Activated CD8-positive, alpha-beta memory T cell treated with anti-CD3 and anti-CD28 coated beads, Interleukin-2, amount 10 ng/mL, durations not matched to agents 7 days and 5 days (primary cell): ENCODE results near the gene TMEM198. TPM values are rescaled to one million over a fixed set of nuclear protein-coding genes. Genes with fewer than 3 reads are reported as not detected.

Source experiments
- ATAC-seq: fragments of 150-1000 bp; cut with Tn5 transposase; one replicate; pipeline ENCODE4 v1.10.0; 2021; ENCODE audit warnings: moderate library complexity
- CTCF ChIA-PET: fragments of 350-600 bp; sonication (Branson Sonifier 250); formaldehyde crosslinking; loops from one replicate; lab custom pipeline; 2021; ENCODE audit warnings: antibody characterized with exemption; lab: Charles Lee
- DNase-seq: peaks from one replicate; pipeline ENCODE4 v3.0.0-alpha.2; 2020
- H3K27ac Mint-ChIP-seq: one replicate; pipeline ENCODE4 v1.8.0; 2021; ENCODE audit warnings: mild to moderate bottlenecking, mixed read lengths
- H3K27me3 Mint-ChIP-seq: one replicate; pipeline ENCODE4 v1.8.0; 2021; ENCODE audit warnings: mixed read lengths
- H3K36me3 Mint-ChIP-seq: one replicate; pipeline ENCODE4 v1.8.0; 2021; ENCODE audit warnings: mild to moderate bottlenecking, mixed read lengths
- H3K4me1 Mint-ChIP-seq: one replicate; pipeline ENCODE4 v1.8.0; 2021; ENCODE audit warnings: mixed read lengths
- H3K4me3 Mint-ChIP-seq: one replicate; pipeline ENCODE4 v1.8.0; 2021; ENCODE audit warnings: mild to moderate bottlenecking, moderate library complexity, mixed read lengths
- H3K9me3 Mint-ChIP-seq: one replicate; pipeline ENCODE4 v1.8.0; 2022; ENCODE audit warnings: low read depth, mixed read lengths
- total RNA-seq, 2 experiments: library from RNA; stranded (reverse); gene quantifications; one replicate each; pipeline ENCODE4 v1.2.3, GENCODE V29; 2021

The TMEM198 gene
- total RNA-seq, 2 experiments from 2014 or later: 1.8 to 2.8 TPM

GRCh38 chr2:219569041-219569440 is 25.2 kb downstream of the TMEM198 start:
- H3K4me1 Mint-ChIP-seq: no peaks in the 10 kb centered on the region
- H3K27ac Mint-ChIP-seq: no peak overlapping the region
- no peaks in the 10 kb centered on the region for H3K9me3 Mint-ChIP-seq
- ATAC-seq (no peak), DNase-seq (no peak)
- no peak overlapping the region for H3K4me3 Mint-ChIP-seq
- CTCF ChIA-PET: interaction anchor here (0.8 kb wide), 1 partner anchor 9 kb away, joined by 3 read pairs; no protein-coding TSS in a partner anchor
- H3K36me3 Mint-ChIP-seq: no peaks in the 10 kb centered on the region
- H3K27me3 Mint-ChIP-seq: peaks cover 35% of the 10 kb centered on the region

- H3K4me1 Mint-ChIP-seq: no peaks in the 10 kb centered on the region
- H3K4me3 Mint-ChIP-seq: no peak overlapping the region
- no peak for DNase-seq
- no peaks in the 10 kb centered on the region for H3K9me3 Mint-ChIP-seq
- CTCF ChIA-PET: no interaction called here
- H3K36me3 Mint-ChIP-seq: no peaks in the 10 kb centered on the region
- no peak overlapping the region for H3K27ac Mint-ChIP-seq
- H3K27me3 Mint-ChIP-seq: peaks cover 33% of the 10 kb centered on the region
- ATAC-seq: no peak
These were observed 25.8 kb downstream of the TMEM198 start for GRCh38 chr2:219569635-219570034.

GRCh38 chr2:219570194-219570923 is 26.5 kb downstream of the TMEM198 start:
- Mint-ChIP-seq H3K27me3 (peaks cover 33% of the 10 kb centered on the region), H3K9me3 (no peaks in the 10 kb centered on the region), H3K27ac (no peak overlapping the region), H3K36me3 (no peaks in the 10 kb centered on the region), H3K4me1 (no peaks in the 10 kb centered on the region), H3K4me3 (no peak overlapping the region)
- ATAC-seq (peak; percentile 32), DNase-seq (no peak)
- CTCF ChIA-PET: interaction anchor here (0.9 to 1.7 kb wide), 2 partner anchors 10 to 111 kb away, joined by 3 to 6 read pairs; no protein-coding TSS in a partner anchor

DNA sequence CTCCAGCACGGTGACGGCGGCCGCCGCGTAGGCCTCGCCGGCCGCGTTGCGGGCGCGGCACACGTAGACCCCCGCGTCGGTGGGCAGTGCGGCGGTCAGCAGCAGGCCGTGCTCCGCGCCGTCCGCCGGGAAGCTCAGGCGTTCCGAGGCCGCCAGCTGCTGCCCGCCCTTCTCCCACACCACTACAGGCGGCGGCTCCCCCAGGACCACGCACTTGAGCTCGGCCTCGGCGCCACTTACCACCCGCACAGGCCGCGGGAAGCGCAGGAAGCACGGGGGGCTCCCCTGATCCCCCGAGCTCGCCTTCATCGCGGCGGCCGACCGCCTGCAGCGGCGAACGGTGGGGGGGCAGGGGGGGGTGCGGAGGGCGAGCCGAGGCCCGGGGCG is 27.1 kb downstream of the TMEM198 start:
- CTCF ChIA-PET: interaction anchor here (0.9 to 1.7 kb wide), 2 partner anchors 11 to 112 kb away, joined by 3 to 6 read pairs; no protein-coding TSS in a partner anchor
- no peaks in the 10 kb centered on the region for H3K36me3 Mint-ChIP-seq
- H3K27me3 Mint-ChIP-seq: peaks cover 33% of the 10 kb centered on the region

DNA sequence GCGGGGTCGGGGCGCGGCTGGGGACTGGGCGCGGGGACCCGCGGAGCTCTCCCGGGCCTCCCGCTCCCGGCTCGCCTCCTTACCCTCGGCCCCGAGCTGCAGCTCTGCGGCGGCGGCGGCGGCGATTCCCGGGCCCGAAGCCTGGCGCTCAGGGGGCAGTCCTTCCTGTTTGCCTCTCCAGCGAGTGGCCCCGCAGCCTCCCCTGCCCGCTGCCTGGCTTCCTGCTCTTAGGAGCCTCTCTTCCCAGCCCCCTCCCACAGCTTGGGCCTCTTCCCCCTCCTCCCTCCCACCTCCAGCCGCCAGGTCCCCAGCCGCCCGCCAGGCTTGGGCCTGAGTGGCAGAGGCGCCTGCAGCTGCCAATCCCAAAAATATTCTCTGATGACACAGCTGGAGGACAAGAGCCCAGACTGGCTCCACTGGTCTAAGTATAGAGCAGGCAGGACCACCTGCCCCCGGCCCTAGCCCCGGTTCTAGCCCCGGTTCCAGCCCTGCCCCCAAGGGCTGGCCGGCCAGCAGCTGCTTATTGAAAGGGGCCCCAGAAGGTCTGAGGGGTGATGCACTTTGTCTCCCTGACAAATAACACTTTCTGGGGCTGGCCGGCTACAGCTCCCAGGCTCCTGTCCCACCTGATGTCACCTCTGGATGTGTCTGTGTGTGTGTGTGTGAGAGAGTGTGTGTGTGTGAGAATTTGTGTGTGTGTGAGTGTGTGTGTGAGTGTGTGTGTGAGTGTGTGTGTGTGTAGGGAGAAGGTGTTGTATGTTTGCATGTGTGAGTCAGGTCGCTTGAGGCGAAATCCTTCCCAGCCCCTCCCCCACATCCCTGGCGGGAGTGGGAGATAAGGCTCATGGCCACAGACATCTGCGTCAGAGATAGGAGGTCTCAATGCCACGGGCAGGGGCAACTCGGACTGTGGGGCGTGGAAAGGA is 27.7 kb downstream of the TMEM198 start, which contains the start of gene OBSL1:
OBSL1 (minus strand) TSS at position 229 of the 926 bp plus-strand sequence. CDS start 307 bp downstream, outside the sequence.
- H3K27me3 Mint-ChIP-seq: peaks cover 33% of the 10 kb centered on the region
- CTCF ChIA-PET: interaction anchor here (0.9 to 1.7 kb wide), 2 partner anchors 12 to 112 kb away, joined by 3 to 6 read pairs; no protein-coding TSS in a partner anchor
- no peak for DNase-seq
- no peaks in the 10 kb centered on the region for H3K36me3 Mint-ChIP-seq
- no peaks in the 10 kb centered on the region for H3K4me1 Mint-ChIP-seq
- no peak within 1 kb of the TSS for H3K27ac Mint-ChIP-seq
- H3K4me3 Mint-ChIP-seq: no peak within 1 kb of the TSS
- no peak for ATAC-seq
- H3K9me3 Mint-ChIP-seq: no peaks in the 10 kb centered on the region

More for the DNA sequence above, 27.1 kb downstream of the TMEM198 start:
- no peaks in the 10 kb centered on the region for H3K4me1 Mint-ChIP-seq
- no peak for DNase-seq
- no peaks in the 10 kb centered on the region for H3K9me3 Mint-ChIP-seq
- H3K4me3 Mint-ChIP-seq: no peak overlapping the region
- H3K27ac Mint-ChIP-seq: no peak overlapping the region
- ATAC-seq: no peak

- Mint-ChIP-seq H3K4me1 (no peaks in the 10 kb centered on the region), H3K27ac (no peak within 1 kb of the TSS), H3K9me3 (no peaks in the 10 kb centered on the region), H3K27me3 (peaks cover 36% of the 10 kb centered on the region), H3K4me3 (no peak within 1 kb of the TSS), H3K36me3 (no peaks in the 10 kb centered on the region)
- DNase-seq (no peak), ATAC-seq (no peak)
- CTCF ChIA-PET: interaction anchor here (1.7 kb wide), 1 partner anchor 12 kb away, joined by 6 read pairs; no protein-coding TSS in a partner anchor
These were observed 28.6 kb downstream of the TMEM198 start, which contains the start of gene INHA for GRCh38 chr2:219572237-219573001. Gene INHA (plus strand): TSS chr2:219572310. CDS start chr2:219572375, 65 bp downstream.

DNA sequence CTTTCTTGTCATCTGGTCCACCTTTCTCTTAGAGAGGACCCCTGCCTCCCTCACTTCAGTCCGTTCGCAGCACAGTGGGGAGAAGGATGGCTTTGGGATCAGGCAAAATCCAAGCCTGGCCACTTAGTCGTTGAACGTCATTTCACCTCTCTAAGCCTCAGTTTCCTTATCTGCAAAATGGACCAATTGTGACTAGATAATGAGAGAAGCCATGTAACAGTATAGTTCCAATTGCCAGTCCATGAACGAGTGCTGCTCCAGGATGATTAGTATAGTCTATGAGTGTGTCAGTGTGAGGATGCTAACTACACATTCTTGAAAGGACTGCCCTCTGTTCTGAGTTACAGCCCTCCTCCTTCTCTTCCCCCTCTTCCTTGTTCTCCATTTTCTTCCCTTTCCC is 29.3 kb downstream of the TMEM198 start:
- Mint-ChIP-seq H3K9me3 (no peaks in the 10 kb centered on the region), H3K27ac (no peak overlapping the region), H3K27me3 (peaks cover 40% of the 10 kb centered on the region), H3K4me3 (no peak overlapping the region), H3K4me1 (no peaks in the 10 kb centered on the region), H3K36me3 (no peaks in the 10 kb centered on the region)
- no peak for DNase-seq
- ATAC-seq: no peak
- CTCF ChIA-PET: no interaction called here

- no peak for DNase-seq
- H3K4me3 Mint-ChIP-seq: no peak overlapping the region
- no peaks in the 10 kb centered on the region for H3K36me3 Mint-ChIP-seq
- no peaks in the 10 kb centered on the region for H3K4me1 Mint-ChIP-seq
- ATAC-seq: no peak
- peaks cover 34% of the 10 kb centered on the region for H3K27me3 Mint-ChIP-seq
- CTCF ChIA-PET: interaction anchor here (1.4 kb wide), 1 partner anchor 33 kb away, joined by 3 read pairs; no protein-coding TSS in a partner anchor
- no peak overlapping the region for H3K27ac Mint-ChIP-seq
- no peaks in the 10 kb centered on the region for H3K9me3 Mint-ChIP-seq
These were observed 30.9 kb downstream of the TMEM198 start for GRCh38 chr2:219574484-219575311.

DNA sequence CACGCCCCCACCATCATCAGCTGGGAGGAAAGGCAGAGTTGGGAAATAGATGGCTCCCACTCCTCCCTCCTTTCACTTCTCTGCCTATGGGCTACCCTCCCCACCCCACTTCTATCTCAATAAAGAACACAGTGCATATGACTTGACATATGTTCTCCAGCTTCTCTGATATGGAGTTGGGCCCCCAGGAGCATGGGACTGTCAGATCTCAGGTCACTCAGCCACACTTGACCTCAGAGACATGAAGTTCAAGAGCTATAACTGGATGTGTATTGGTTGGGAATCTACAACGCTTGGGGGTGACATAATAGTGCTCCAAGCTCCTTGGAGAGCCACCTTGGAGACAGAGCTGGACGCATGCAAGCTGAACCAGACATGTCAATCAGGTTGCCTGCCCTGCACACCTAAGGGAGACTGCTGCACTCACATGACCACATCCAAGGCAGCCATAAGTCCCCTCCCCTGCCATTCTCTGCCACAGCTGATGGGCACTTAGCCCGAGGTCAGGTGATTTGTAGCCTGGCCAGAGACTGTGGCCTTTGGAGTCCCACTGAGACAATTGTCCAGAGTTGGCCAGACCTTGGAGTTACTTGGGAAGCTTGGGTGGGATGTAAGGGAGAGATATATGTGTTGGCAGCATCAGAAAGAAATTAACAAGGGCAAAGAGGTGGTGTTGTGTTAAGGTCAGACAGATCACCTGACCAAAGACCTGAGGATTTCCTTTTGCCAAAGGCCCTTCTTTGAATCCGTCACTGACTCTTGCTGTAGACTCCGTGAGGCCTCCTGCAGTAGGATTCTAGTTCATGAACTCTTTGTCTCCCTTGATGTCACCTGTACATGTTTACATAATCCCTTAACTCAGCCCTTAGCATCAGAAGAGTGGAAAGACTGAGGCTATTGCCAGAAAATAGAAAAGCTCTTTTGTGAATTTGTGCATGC is 32.0 kb downstream of the TMEM198 start:
- Mint-ChIP-seq H3K4me3 (no peak overlapping the region), H3K9me3 (no peaks in the 10 kb centered on the region), H3K4me1 (no peaks in the 10 kb centered on the region), H3K27ac (no peak overlapping the region), H3K36me3 (no peaks in the 10 kb centered on the region), H3K27me3 (peaks cover 28% of the 10 kb centered on the region)
- no peak for ATAC-seq
- CTCF ChIA-PET: interaction anchor here (1.4 kb wide), 1 partner anchor 35 kb away, joined by 3 read pairs; no protein-coding TSS in a partner anchor
- DNase-seq: no peak

DNA sequence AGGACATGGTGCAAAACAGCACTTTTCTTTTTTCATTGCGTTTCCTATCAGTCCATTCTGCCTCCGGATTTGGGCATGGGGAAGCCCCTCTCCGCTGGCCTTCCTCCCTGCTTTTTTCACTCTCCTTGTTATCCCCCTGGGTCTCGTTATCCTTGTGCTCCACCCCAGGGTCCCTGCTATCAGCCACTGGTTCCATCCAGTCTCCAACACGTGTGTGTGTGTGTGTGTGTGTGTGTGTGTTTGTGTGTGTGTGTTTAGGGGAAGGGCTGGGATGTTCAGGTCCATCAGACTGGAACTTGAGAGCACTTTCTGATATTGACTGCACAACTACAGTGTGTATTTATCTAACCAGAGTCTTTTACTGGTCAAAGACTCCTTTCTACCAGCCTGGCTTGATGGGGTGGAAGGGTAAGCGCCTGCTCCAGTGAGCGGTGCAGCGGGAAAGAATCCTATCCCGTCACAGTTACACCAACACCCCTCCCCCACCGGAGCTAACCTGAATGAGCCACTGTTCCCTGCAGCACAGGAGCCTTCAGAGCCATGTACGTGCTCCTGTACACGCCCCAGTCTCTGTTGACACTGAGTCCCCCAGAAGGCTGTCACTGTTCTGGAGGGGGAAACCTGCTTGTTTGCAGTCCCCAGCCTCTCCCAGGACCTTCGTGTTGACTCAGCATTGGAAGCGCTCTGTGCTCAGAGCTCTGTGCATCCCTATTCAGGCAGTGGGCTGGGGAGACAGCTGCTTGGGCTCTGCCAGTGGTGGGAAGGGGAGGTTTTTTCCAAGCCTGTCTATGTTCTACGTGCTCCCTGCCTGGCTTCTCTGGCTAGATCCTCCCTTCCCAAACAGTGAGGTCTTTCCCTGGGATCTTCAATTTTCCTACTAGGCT is 32.9 kb downstream of the TMEM198 start:
- Mint-ChIP-seq H3K27me3 (peaks cover 27% of the 10 kb centered on the region), H3K36me3 (no peaks in the 10 kb centered on the region), H3K27ac (no peak overlapping the region), H3K4me3 (no peak overlapping the region), H3K9me3 (no peaks in the 10 kb centered on the region), H3K4me1 (no peaks in the 10 kb centered on the region)
- CTCF ChIA-PET: interaction anchor here (1.4 kb wide), 1 partner anchor 35 kb away, joined by 3 read pairs; no protein-coding TSS in a partner anchor
- no peak for DNase-seq
- ATAC-seq: no peak
